KMS-11 (cell line): Measurements from ENCODE around the gene B4GALNT3.
A peak's percentile ranks its signal among the peaks of the same experiment; 100 is the strongest.

Experiments used
- H2AFZ ChIP-seq: fragments of 200-600 bp; sonication (generic); 2 replicates; pipeline ENCODE4 v1.6.1; 2016; ENCODE audit warnings: antibody characterized with exemption, mixed run types, low read depth
- H3K27ac ChIP-seq: fragments of 200-600 bp; sonication (generic); 2 replicates; pipeline ENCODE4 v1.6.1; 2016; ENCODE audit warnings: mild to moderate bottlenecking, mixed run types
- H3K27me3 ChIP-seq: fragments of 200-600 bp; sonication (generic); 2 replicates; pipeline ENCODE4 v1.6.1; 2017; ENCODE audit warnings: mild to moderate bottlenecking, low read depth, mixed run types, moderate library complexity; ENCODE audit not compliant: insufficient read depth
- H3K36me3 ChIP-seq: fragments of 200-600 bp; sonication (generic); 2 replicates; pipeline ENCODE4 v1.6.1; 2017; ENCODE audit warnings: mild to moderate bottlenecking, mixed run types; ENCODE audit not compliant: insufficient read depth
- H3K4me1 ChIP-seq: fragments of 200-600 bp; sonication (generic); 2 replicates; pipeline ENCODE4 v1.6.1; 2016; ENCODE audit warnings: mild to moderate bottlenecking, low read depth, mixed run types; ENCODE audit not compliant: poor library complexity, severe bottlenecking
- H3K4me2 ChIP-seq: fragments of 200-600 bp; sonication (generic); 2 replicates; pipeline ENCODE4 v1.7.0; 2016; ENCODE audit warnings: mild to moderate bottlenecking, mixed run types
- H3K4me3 ChIP-seq: fragments of 200-600 bp; sonication (generic); IDR thresholded peaks from 2 replicates; pipeline ENCODE4 v1.6.1; 2017; ENCODE audit warnings: low read depth, low read length, mixed read lengths; ENCODE audit not compliant: insufficient read depth
- H3K79me2 ChIP-seq: fragments of 200-600 bp; sonication (generic); 2 replicates; pipeline ENCODE4 v1.6.1; 2016; ENCODE audit warnings: low read depth, mixed run types; ENCODE audit not compliant: insufficient read depth
- H3K9ac ChIP-seq: fragments of 200-600 bp; sonication (generic); 2 replicates; pipeline ENCODE4 v1.6.1; 2016; ENCODE audit warnings: mild to moderate bottlenecking, mixed run types
- H4K20me1 ChIP-seq: fragments of 200-600 bp; sonication (generic); 2 replicates; pipeline ENCODE4 v1.6.1; 2016; ENCODE audit warnings: mild to moderate bottlenecking, mixed run types; ENCODE audit not compliant: insufficient read depth
- TF ChIP-seq, protein P1 (sequence below): fragments of 200-600 bp; sonication (generic); conservative IDR thresholded peaks from 2 replicates; pipeline ENCODE4 v1.6.1; 2017; ENCODE audit warnings: low read depth, mild to moderate bottlenecking, antibody characterized with exemption, low read length, moderate library complexity, mixed read lengths

Gene B4GALNT3

DNA sequence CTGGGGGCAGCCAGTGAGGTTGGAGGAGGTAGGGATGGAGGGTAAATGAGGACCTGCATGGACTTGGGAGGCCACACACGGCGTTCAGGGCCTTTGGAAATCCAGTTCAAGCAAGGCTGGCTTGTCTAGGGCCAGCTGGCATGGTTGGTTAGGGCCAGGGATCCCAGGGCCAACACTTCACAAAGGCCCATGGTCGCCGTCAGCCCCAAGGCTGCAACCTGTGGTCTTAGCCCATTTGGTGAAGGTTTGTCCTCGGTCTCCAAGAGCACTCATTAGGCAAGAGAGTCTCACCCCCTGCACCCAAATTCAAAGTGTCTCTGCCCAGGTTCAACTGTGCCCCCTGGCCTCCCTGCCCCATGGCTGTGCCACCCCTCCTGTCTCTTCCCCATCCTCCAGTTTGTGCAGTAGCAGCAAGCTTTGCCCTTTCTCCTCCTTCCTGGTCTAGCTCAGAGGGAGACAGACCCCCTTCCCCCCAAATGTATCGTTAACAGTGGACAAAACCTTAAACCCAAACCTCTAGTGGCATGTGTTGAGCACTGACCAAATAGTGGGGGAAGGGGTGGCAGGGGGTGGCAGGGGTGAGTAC, 109.4 kb downstream of the B4GALNT3 start:
- no peaks in the 10 kb centered on the region for H3K4me1 ChIP-seq
- H4K20me1 ChIP-seq, result no peaks in the 10 kb centered on the region
- H2AFZ ChIP-seq, result peak overlapping the region; percentile 99
- no peak overlapping the region for H3K27ac ChIP-seq
- TF ChIP-seq, protein P1, sequence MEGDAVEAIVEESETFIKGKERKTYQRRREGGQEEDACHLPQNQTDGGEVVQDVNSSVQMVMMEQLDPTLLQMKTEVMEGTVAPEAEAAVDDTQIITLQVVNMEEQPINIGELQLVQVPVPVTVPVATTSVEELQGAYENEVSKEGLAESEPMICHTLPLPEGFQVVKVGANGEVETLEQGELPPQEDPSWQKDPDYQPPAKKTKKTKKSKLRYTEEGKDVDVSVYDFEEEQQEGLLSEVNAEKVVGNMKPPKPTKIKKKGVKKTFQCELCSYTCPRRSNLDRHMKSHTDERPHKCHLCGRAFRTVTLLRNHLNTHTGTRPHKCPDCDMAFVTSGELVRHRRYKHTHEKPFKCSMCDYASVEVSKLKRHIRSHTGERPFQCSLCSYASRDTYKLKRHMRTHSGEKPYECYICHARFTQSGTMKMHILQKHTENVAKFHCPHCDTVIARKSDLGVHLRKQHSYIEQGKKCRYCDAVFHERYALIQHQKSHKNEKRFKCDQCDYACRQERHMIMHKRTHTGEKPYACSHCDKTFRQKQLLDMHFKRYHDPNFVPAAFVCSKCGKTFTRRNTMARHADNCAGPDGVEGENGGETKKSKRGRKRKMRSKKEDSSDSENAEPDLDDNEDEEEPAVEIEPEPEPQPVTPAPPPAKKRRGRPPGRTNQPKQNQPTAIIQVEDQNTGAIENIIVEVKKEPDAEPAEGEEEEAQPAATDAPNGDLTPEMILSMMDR, result no peak
- peak overlapping the region; percentile 94 for H3K4me2 ChIP-seq
- H3K4me3 ChIP-seq, result no peak overlapping the region
- no peaks in the 10 kb centered on the region for H3K36me3 ChIP-seq
- peak overlapping the region; percentile 37; the same call in 1 of the 2 replicates for H3K9ac ChIP-seq
- no peaks in the 10 kb centered on the region for H3K79me2 ChIP-seq
- no peaks in the 10 kb centered on the region for H3K27me3 ChIP-seq

DNA sequence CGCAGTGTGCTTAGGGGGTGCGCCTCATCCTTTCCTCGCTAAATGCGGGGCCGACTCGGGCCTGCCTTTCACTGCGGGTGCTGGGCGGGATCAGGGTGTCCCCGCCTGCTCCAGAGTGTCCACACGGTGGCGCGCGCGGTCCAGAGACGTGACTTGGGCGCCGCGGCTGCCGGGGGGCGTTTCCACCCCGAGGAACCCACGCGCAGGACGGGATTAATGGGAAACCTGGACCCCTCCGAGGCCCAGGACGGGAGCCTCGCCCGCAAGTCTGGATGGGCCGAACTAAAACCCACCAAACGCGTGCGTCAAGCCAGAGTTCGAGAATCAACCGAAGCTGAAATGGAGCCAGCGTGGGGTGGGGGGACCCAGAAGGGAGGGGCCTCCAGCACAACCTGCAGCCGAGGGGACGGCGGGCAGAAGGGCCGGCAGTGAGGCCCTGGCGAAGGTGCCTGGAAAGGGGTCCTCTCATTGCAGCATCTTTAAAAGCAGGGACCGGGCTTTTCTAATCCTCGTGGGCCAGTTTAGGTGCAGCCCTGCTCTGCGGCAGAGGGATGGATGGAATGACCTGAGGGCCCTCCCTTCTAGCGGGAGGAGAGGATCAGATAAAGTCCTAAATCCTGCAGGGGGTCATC, 110.2 kb downstream of the B4GALNT3 start:
- peak overlapping the region; percentile 99 for H2AFZ ChIP-seq
- H3K27ac ChIP-seq, result no peak overlapping the region

DNA sequence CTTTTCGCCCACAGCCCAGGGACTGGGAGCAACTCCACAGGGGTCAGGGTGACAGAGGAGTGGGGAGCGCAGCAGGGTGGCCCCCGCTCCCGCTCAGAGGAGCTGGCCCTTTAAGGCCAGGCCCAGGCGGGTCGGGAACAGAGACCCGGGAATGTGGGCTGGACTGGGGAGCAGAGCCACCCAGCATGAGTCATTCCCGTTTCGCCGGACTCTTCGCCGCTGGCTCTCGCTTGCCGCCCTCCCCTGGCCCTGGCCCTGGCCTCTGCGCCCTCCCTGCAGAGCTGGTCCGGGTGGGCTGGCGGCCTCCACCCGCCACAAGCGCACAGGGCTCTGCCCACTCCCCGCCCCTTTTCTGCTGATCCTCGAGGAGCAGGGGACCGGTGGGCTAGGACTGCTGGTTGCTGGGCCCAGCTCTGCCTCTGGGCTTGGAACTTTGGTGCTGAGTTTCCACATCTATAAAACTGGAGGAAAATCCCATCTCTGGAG, 110.7 kb downstream of the B4GALNT3 start:
- Histone ChIP-seq H2AFZ (peak overlapping the region; percentile 99; the same call in 1 of the 2 replicates), H3K4me1 (no peaks in the 10 kb centered on the region), H4K20me1 (no peaks in the 10 kb centered on the region), H3K4me2 (peak overlapping the region; percentile 94), H3K36me3 (no peaks in the 10 kb centered on the region), H3K27ac (no peak overlapping the region), H3K4me3 (no peak overlapping the region), H3K79me2 (no peaks in the 10 kb centered on the region), H3K27me3 (no peaks in the 10 kb centered on the region), H3K9ac (no peak overlapping the region)
- TF ChIP-seq, protein P1, result no peak

More for the DNA sequence above, 110.2 kb downstream of the B4GALNT3 start:
- Histone ChIP-seq H4K20me1 (no peaks in the 10 kb centered on the region), H3K4me3 (no peak overlapping the region), H3K79me2 (no peaks in the 10 kb centered on the region), H3K36me3 (no peaks in the 10 kb centered on the region), H3K27me3 (no peaks in the 10 kb centered on the region), H3K9ac (peak overlapping the region; percentile 37; the same call in 1 of the 2 replicates), H3K4me1 (no peaks in the 10 kb centered on the region), H3K4me2 (peak overlapping the region; percentile 94)
- TF ChIP-seq, protein P1, result peak; percentile 92

DNA sequence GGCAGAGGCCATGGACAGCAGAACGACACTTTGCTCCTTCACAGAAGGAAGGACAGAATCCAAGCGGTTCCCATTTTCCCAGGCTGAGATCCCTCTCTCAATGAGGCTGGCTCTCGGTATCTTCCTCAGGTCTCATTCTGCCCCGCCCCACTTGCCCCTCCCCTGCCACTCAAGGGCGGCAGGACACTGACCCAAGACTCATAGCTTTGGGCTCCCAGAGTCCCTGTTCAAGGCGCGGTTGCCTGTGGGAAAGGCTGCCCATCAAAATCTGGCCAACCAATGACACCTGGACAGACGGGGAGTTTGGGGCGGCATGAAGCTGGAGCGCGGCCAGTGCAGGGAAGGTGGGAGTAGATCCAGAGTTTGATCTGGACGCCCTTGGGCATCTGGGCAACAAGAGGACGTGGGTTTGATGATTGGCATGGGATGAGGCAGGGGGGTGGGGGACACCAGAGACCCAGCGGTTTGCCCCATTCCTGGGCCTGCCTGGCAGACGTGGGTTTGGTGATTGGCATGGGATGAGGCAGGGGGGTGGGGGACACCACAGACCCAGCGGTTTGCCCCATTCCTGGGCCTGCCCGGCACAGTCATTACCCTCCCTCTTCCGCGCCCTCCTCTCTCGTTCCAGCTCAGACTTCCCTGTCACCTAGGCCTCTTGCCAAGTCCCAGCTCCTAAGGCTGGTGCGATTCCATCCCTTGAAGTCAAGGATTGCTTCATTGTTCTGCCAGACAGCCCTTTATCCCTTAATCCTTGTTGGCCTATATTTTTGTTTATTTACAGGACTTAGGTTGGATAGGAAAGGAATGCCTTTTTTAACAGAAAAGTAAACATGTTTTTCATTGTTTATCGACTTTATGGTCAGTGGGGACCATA, 111.4 kb downstream of the B4GALNT3 start:
- Histone ChIP-seq H3K4me2 (no peak overlapping the region), H3K36me3 (no peaks in the 10 kb centered on the region), H2AFZ (no peak overlapping the region), H3K4me1 (peaks cover 6% of the 10 kb centered on the region), H3K4me3 (no peak overlapping the region), H3K79me2 (no peaks in the 10 kb centered on the region), H4K20me1 (no peaks in the 10 kb centered on the region), H3K9ac (no peak overlapping the region), H3K27me3 (no peaks in the 10 kb centered on the region), H3K27ac (no peak overlapping the region)
- TF ChIP-seq, protein P1, result no peak
